ENCODE measurements around the gene C4orf50. TPM values are rescaled to one million over a fixed set of nuclear protein-coding genes. Genes with fewer than 3 reads are reported as not detected.

Gene C4orf50
- polyA plus RNA-seq, 1 donor from 2014 or later, result 1.6 TPM

GRCh38 chr4:5992171-5992827, 25.9 kb downstream of the C4orf50 start:
- Histone ChIP-seq H3K27ac (ENCODE audit: low read length) (no peak overlapping the region), H4K20me1 (ENCODE audit: insufficient read depth) (no peaks in the 10 kb centered on the region), H3K9me3 (ENCODE audit: low read length) (no peaks in the 10 kb centered on the region), H3K79me2 (replicated peaks; ENCODE audit: insufficient read depth, low read length) (no peaks in the 10 kb centered on the region), H3K9ac (ENCODE audit: low read length) (no peak overlapping the region), H3F3A (ENCODE audit: insufficient read depth, low read length, poor library complexity, severe bottlenecking) (no peaks in the 10 kb centered on the region), H3K9me2 (ENCODE audit: insufficient read depth, low read length) (no peaks in the 10 kb centered on the region), H2AFZ (ENCODE audit: low read depth, low read length) (no peak overlapping the region), H3K36me3 (ENCODE audit: insufficient read depth, low read length) (no peaks in the 10 kb centered on the region), H3K27me3 (ENCODE audit: insufficient read depth, low read depth, low read length) (no peaks in the 10 kb centered on the region), H3K4me2 (ENCODE audit: low read length) (no peak overlapping the region), H3K4me3 (ENCODE audit: low read length) (no peak overlapping the region)
- TF ChIP-seq RAD21 (conservative IDR thresholded peaks at IDR 0.05), result no peak
- no peak for TF ChIP-seq EZH2 (IDR thresholded peaks at IDR 0.05; ENCODE audit: borderline replicate concordance, insufficient read depth, low read length, poor library complexity, severe bottlenecking)
- no peak for TF ChIP-seq CTCF (IDR thresholded peaks at IDR 0.05; ENCODE audit: poor library complexity, severe bottlenecking)
- no peak for TF ChIP-seq TAF1 (IDR thresholded peaks at IDR 0.05; ENCODE audit: low read depth)
- TF ChIP-seq REST (IDR thresholded peaks at IDR 0.05; ENCODE audit: borderline replicate concordance), result no peak
- no peak for TF ChIP-seq MXI1 (conservative IDR thresholded peaks at IDR 0.05; ENCODE audit: poor library complexity, severe bottlenecking)
- no peak for TF ChIP-seq POLR2AphosphoS5 (IDR thresholded peaks at IDR 0.05)
- no peak for TF ChIP-seq EP300 (conservative IDR thresholded peaks at IDR 0.05; ENCODE audit: poor library complexity, severe bottlenecking)
- TF ChIP-seq SMC3 (conservative IDR thresholded peaks at IDR 0.05; ENCODE audit: poor library complexity), result no peak

GRCh38 chr4:5991405-5991804, 26.8 kb downstream of the C4orf50 start:
- Histone ChIP-seq H3F3A (ENCODE audit: insufficient read depth, low read length, poor library complexity, severe bottlenecking) (no peaks in the 10 kb centered on the region), H3K9me3 (ENCODE audit: low read length) (no peaks in the 10 kb centered on the region), H3K27ac (ENCODE audit: low read length) (no peak overlapping the region), H4K20me1 (ENCODE audit: insufficient read depth) (no peaks in the 10 kb centered on the region), H3K27me3 (ENCODE audit: insufficient read depth, low read depth, low read length) (no peaks in the 10 kb centered on the region), H3K4me2 (ENCODE audit: low read length) (no peak overlapping the region), H2AFZ (ENCODE audit: low read depth, low read length) (no peak overlapping the region), H3K9me2 (ENCODE audit: insufficient read depth, low read length) (no peaks in the 10 kb centered on the region), H3K79me2 (replicated peaks; ENCODE audit: insufficient read depth, low read length) (no peaks in the 10 kb centered on the region), H3K4me3 (ENCODE audit: low read length) (no peak overlapping the region), H3K9ac (ENCODE audit: low read length) (no peak overlapping the region), H3K36me3 (ENCODE audit: insufficient read depth, low read length) (no peaks in the 10 kb centered on the region)
- TF ChIP-seq RAD21 (conservative IDR thresholded peaks at IDR 0.05) (no peak), TAF1 (IDR thresholded peaks at IDR 0.05; ENCODE audit: low read depth) (no peak), REST (IDR thresholded peaks at IDR 0.05; ENCODE audit: borderline replicate concordance) (no peak), POLR2AphosphoS5 (IDR thresholded peaks at IDR 0.05) (no peak), MXI1 (conservative IDR thresholded peaks at IDR 0.05; ENCODE audit: poor library complexity, severe bottlenecking) (no peak), CTCF (IDR thresholded peaks at IDR 0.05; ENCODE audit: poor library complexity, severe bottlenecking) (no peak)
